RPMI7951 (cell line): ENCODE measurements around the gene CEP128. TPM values are rescaled to one million over a fixed set of nuclear protein-coding genes. Genes with fewer than 3 reads are reported as not detected.

Experiments
- DNase-seq: peaks from one replicate; pipeline ENCODE4 v3.0.0-alpha.2; 2012; ENCODE audit warnings: low read depth
- total RNA-seq: library from RNA; depleted of rRNA; stranded (reverse); fragments of >200 nt; shearing (Covaris generic); gene quantifications from 2 replicates; pipeline ENCODE4 v1.2.3, GENCODE V29; 2014; rRNA removed

The CEP128 gene
- 6.9 and 10.3 TPM in 2 replicates for total RNA-seq

DNA sequence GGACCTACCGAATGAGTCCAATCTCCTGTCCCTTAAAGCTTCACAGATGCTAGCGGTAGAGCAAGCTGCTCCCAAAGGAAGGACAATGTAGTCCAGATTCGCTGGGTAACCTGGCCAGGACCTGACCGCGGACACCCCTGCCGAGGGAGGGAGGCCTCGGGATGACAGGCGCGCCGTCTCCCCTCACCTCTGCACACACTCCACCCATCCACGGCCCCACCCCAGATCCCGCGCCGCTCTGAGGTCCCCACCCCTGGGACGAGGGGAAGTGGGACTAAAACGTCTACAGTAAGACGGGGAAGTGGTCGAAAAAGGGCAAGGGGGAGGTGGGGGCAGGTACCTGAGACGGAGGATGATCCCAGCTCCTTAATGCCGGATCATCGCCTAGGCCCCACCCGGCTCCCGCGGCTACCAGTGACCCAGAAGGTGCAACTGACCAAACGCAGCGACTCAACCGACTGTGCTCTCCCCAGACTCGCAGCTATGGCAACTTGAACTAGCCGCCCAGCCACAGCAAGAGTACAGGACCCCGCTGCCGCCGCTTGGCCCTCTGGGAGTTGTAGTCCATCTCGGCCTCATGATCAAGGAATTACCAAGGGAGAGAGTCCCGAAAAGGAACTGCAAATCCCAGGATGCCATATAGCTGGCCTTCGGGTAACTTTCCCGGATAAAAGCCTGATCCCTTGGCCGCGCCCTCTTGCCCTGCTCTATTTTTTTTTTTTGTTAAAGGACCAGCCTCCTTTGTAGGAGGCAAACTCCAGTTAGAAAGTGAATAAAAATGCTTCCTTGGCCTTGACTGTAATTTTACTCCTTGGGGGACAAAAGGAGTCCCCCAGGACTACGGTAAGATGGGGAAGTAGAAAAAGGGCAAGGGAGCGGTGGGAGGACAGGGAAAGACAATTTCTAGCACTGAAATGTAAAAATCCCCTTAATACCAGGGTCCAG lies at the start of gene CEP128:
Gene CEP128 (minus strand): TSS at position 498 of the 945 bp plus-strand sequence.
- DNase-seq: peak; percentile 97

DNA sequence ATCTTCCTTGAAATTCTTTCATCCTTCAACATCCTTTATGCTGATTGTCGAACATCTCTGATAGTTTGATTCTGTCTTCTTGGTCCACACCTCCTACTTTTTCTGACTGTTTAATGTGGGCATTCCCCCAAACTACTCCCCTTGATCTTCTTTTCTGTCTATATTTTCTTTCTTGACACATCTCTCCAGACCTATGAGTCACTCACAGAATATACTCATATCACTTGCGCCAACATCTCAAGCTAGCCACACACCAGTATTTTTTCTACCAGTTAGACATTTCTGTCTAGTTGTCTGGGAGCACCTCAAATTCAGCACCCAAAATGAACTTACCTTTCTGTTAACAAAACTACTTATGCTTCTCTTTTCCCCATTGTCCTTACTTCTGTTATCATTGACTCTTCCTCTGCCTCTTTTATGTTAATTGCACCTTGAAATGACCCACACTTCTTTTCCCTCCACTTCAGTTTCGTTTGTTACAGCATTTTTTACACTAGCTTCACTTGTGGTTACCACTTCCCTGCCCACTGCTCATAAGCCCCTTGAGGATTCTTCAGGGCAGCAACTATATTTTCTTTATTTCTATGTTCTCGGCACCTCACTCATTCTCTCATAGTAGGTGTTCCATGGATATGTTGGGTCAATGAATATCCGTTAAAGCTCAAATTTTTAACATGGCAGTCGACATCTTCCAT lies 47.3 kb upstream of the CEP128 start:
- no peak for DNase-seq

DNA sequence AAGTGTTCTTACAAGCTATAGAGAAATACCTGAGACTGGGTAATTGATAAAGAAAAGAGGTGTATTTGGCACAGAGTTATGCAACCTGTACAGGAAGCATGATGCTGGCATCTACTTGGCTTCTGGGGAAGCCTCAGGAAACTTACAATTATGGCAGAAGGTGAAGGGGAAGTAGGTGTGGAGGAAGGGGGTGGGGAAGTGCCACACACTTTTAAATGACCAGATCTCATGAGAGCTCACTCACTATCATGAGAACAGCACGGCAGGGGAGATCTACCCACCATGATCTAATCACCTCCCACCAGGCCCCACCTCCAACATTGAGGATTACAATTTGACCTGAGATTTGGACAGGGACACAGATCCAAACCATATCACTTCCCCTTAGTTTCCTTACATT lies 46.7 kb upstream of the CEP128 start:
- DNase-seq: no peak

DNA sequence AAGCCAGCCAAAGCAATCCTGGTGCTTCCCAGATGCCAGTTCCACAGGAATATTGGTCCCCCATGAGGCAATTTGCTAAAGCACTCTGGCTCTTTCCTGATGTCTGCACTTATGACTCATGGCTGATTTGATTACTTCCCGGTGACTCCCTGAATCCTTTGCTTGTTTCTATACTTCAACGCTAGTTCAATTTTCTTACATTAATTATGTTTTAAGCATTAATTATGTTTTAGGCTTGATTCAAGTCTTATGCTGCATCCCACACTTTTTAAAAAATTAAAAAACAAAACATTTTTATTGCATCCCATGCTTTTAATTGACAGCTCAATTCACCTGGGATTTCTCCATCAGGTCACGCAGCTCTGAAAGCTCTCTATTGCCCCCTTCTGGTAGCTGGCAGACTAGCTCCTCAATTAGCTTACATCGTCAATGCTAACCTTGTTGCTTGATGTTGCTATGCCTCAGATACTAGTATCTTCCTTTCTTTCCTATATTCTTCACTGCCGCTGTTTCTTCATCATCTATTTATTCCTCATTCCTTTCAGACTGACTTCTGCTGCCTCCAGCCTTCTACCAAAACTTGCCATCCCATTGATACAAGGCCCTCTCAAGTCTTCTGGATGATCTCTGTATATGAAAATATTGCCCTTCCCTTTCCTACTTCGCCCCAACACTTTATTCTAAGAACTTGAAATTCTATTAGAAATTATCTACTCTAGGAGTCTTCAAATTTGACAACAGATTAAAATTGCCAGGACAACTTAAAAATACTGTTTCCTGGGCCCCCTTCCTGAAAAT lies 45.9 kb upstream of the CEP128 start:
- DNase-seq: peak; percentile 57

DNA sequence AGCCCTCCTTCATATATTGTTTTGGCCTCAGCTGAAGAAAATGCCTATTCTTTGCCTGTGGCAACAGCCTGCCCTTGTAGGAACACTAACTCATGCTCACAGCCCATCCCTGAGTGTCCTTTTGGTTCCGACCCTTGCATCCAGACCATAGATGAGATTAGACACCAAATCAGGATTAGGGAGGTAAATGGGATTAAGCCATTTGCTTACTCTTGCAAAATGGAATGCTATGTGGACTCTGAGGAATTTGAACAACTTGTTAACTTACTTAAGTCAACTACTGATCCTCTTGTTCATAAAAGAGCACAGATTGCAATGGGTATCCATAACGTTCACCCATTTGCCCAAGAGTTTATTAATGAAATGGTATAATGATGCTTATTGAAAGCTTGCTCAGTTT lies 41.2 kb upstream of the CEP128 start:
- no peak for DNase-seq

DNA sequence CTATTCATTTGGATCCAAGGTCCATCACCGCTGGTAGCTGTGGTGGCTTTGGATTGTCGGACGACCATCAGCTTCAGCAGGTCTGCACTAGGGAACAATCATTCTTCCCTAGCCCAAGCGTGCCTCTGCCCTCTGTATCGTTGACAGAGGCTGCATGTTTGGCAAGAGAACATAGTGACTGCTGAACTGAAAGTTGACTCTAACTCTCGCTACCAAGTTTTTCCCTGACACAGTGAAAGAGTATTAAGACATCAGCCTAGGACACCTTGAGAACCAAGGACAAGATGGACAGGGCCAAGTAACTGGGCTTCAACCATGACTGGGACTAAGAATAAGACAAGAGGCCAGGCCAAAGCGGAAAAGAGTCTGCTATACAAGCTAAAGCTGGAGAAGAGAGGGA lies 40.1 kb upstream of the CEP128 start:
- DNase-seq: no peak

DNA sequence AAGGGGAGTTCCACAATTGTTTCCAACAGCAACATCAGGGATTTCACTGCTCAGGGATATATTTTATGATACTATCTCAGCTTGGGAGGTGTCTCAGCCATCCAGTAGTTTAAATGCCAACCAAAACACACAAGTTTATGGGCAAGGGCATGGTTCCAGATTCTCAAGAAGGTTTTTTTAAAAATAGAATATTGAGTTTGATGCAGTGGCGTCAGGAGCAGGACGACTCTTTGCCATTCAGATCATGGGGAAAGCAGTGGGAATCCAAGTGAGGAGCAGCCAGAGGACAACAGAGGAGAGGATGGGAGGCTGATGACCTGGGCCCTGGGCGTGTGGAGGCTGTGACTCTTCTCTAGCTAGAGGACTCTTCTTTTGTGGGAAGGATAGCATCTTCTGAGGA lies 39.6 kb upstream of the CEP128 start:
- DNase-seq: no peak

DNA sequence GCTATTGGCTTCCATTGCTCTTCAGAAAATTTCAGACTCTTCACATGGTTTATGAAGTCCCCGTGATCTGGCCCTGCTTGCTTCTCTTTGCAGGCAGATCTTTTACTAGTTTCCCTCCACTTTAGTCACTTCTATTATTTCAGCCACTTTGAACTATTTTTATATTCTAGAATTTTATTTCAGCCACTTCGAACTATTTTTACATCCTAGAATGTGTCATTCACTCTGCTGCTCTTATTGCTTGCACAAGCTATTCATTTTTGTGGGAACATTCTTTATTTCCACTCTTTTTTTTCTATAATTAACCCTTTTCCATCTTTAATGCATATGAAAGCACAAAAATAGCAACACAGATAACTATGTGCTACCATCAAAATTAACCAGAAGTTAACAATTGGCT lies 38.4 kb upstream of the CEP128 start:
- no peak for DNase-seq

DNA sequence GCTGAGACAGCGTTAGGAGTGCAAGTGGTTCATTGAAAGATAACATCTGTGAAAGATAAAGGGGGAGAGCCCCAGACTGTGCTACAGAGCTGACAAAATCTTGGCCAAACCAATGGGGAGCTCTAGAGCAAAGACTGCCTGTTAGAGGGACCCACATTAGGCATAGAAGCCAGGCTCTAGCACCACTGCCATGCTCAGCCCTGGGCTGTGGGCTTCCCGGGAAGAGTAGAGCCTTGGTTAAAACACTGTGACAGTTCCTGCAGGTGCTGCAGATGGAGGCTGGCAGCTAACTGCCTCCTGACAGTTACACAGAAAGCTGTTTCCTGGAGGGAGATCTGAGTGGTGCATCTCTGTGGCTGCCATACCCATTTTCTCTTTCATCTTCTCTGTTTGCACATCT lies 36.9 kb upstream of the CEP128 start:
- no peak for DNase-seq

DNA sequence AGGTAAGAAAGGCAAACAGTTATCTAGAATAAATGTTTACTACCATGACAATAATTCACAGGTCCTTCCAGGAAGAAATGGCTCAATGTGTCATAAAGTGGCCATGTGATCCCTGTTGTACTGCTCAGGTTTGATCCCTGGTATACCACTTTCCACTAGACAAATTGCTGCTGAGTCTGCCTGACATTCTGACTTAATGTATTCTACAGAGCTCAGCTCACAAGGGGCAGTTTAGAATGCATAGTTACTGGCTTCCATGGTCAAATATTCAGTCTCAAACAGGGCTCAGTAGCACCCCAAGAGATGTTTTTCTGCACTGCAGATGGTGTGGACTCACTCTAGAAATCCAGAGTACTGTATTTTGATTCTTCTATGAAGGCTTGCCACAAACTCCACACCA lies 35.7 kb upstream of the CEP128 start:
- no peak for DNase-seq

DNA sequence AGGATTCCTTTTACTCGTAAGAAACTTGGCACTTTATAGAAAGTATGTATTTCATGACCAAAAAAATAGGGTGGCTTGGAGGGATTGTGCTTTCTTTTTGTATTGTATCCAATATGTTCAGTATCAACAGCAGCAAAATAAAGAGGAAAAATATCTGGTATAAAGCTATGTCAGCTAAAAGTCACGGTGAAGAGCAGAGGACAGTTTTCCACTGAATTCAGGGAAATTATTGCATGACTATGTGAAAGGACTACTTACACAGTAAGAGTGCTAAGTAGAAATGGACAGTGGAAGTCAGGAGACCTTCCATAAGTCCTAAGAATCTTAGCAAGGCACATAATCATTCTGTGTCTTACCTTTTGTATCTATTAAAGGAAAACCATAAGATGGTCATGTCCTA lies 33.1 kb upstream of the CEP128 start:
- no peak for DNase-seq

DNA sequence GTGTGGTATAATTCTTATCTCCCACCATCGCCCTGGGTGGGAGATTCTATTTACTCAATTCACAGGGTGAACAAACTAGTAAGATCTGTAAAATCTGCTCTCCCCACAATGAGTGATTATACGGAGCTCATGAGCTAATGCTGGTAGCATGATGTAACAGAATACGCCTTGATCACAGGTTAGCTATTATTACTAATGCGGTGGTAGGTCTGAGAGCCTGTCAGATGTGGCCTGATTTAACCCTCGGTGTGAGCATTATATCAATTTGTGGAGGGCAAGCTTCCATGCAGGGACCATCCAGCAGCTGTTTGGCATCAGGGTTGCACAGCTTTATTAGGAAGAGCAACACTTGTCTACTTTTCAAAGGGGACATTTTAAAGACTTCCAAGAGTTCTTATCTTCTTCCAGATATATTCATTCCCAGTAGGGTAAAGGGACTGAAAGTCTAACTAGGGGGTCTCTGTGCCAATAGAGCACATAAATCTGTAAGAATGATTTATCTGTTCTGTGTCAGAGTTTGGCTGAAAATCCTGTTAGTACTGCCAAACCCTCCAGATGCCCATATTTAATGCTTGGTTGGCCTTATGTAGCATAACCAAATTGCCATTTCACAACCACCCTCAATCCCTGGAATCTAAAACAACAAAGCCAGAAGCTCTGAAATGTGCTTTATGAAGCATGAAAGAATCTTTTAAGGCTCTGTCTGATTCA lies 32.5 kb upstream of the CEP128 start:
- DNase-seq: peak; percentile 10

DNA sequence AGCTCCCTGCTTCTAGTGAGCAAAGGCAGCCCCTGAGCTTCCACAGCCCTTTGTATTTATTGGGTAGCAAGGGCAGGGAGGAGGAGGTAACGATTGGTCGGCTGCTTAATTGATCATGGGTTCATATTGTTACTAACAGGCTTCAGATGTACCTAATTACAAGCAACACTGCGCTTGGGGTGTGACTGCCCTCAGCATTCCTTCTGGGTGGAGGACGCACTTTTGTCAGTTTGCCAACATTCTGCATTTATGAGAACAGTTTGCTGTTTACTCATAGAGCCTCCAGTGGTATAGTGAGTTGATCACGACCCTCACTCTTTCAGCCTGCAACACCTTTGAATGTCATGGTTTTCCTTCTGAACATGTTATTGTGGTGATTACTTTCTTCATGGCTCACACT lies 23.5 kb upstream of the CEP128 start:
- DNase-seq: no peak

DNA sequence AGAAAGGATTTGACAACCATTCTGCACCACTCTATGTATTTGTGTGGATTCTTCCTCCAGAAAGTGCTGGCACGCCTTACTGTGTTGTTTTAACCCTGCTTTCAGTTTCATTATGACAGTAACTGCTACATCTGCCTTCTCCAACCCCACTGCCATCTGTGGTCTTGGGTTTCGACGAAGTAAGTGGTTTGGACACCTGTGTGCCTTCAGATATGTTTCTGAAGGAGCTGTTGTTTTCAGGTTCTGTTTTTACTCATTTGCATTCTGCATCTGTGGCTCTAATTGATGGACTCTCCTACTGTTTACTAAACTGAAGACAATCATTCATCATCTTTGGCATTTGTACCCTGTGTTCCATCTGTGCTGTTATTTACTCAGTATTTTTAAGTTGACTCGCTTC lies 18.0 kb upstream of the CEP128 start:
- DNase-seq: peak; percentile 17

DNA sequence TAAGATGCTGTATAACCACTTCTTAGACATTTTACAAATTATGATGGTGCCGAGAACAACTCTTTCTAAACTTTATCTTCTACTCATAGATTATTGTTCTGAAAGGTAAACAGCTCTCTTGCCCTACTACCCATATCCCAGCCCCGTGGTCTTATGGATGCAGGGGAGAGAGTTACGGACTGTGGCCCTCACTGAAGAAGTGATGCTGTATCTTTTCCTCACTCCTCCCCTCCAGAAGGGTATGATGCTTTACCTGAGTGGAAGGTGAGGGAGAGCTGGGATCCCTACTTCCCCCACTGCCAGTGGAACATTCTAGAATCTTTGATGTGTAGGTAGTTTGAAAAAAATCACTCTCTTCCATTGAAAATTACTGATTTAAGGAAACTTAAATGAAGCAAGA lies 17.4 kb upstream of the CEP128 start:
- no peak for DNase-seq

DNA sequence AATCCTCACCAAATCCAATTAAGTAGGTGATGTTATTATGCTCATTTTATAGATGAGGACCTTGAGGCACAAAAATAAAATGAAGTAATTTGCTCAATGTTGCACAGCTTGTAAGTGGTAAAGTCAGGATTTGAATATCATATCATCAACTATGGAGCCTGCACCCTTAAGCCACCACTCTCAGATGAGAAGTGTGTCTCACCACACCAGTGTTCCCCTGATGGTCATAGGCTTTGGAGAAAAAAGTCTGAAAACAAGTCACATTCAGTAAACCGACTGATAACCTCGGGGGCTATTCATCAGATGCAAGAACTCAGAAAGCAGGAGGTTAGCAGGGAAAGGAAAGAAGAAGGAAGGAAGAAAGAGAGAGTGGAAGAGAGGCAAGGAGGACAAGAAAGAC lies 16.7 kb upstream of the CEP128 start:
- DNase-seq: no peak

DNA sequence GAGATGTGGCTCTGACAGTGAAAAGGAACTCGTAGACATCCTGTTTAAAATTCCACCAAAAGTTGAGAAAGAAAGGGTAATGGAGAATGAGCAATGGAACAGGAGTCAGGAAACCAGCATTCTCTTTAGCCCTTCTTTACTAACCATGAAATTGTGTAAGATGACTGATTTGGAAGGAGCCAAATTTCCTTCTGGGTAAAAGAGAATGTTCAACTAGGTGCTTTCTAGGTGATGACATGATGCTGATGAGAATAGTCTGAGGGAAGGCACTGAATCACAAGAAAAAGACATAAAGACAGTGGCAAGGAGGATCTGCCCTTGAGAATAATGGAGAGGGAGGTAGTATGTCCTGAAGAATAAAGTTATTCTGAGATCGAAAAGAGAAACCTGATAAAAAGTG lies 16.1 kb upstream of the CEP128 start:
- DNase-seq: no peak

DNA sequence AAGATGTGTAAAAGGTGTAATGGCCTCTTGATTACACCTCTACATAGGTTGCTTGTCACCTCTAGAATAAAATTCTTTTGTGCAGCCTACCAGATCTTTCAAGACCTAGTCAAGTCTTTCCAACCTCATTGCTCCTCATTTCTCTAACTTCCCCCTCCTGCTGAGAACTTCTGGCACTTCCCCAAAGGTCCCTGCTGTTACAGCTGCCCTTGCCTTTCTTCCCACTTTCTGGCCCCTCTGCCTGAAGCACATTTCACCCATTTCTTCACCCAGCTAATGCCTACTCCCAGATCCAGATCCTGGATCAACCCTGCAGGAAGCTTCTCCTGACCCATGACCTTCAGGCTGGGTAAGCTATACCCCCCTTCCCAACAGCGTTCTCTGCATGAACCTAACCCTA lies 15.4 kb upstream of the CEP128 start:
- no peak for DNase-seq

DNA sequence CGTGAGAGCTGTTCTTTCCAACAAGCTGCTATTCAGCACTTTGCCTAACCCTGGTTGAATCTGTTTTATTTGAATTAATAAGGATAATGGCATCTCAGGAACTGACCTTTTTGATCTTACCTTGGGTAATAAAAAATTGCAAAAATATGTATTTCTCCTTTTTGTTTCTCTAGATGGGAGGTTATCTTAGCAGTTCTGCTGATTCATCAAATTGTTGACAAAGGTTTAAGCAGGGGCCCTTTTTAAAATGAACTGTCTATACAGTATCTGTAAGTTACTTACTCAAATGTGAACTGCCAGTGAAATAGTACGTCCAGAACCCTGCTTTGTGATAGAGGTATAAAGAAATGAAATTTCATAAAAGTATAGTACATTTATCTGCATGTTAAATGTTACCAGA lies 14.6 kb upstream of the CEP128 start:
- no peak for DNase-seq

DNA sequence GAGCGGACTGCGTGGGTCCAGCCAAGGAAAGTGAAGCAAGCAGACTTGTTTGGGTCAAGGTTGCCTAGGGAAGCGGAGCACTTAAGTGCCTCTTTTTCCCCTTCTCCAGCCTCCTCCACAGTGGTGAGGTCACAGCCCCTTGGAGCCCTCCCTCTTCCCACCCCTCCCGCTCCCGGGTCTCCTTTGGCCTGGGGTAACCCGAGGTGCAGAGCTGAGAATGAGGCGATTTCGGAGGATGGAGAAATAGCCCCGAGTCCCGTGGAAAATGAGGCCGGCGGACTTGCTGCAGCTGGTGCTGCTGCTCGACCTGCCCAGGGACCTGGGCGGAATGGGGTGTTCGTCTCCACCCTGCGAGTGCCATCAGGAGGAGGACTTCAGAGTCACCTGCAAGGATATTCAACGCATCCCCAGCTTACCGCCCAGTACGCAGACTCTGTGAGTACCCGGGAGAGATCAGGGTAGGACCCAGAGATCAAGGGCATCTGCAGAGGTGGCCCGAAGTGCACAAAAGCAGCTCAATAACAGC lies 13.9 kb upstream of the CEP128 start, which contains the start of gene TSHR:
Gene TSHR (plus strand): TSS at position 206 of the 526 bp plus-strand sequence. CDS start 60 bp downstream, at position 266.
- no peak for DNase-seq

DNA sequence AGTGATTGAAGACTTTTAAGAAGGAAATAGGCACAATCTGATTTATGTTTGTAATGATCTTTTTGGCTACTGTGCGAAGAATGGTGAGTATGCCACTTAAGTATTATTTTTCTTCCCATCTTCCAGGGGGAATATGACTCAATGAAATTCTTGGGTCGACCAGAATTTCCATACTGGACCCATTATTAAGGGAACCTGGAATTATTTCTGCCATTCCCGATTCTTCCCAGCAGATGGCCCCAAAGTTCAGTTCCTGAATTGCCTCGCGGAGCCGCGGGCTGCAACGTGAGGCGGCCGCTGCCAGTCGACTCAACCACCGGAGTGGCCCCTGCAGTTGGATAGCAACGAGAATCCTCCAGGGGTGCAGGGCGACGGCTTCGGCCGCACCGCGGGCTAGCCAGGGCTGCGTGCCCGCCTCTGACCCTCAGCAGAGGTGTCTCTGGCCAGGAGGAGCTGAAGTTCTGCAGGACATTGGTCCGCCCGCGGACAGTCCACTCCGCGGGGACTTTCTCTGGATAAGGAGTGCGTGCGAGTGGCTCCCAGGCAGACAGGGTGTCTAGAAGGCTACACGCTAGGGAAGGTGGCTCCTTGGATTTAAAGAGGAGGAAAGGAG lies 13.3 kb upstream of the CEP128 start:
- peak; percentile 68 for DNase-seq
